GM04504 (cell line): Measurements from ENCODE around the gene CWC27.
A peak's percentile ranks its signal among the peaks of the same experiment; 100 is the strongest.
"Not testable (repeated sequence)": the region's sequence is repeated elsewhere in the genome, so short reads cannot be mapped to it uniquely, and the experiment has no call there.

Source experiments
- DNase-seq: peaks from one replicate; pipeline ENCODE4 v3.0.0-alpha.2; 2012; ENCODE audit warnings: low read depth

CWC27 gene

GRCh38 chr5:64838803-64839202 is 70.1 kb downstream of the CWC27 start:
- DNase-seq, result no peak

DNA sequence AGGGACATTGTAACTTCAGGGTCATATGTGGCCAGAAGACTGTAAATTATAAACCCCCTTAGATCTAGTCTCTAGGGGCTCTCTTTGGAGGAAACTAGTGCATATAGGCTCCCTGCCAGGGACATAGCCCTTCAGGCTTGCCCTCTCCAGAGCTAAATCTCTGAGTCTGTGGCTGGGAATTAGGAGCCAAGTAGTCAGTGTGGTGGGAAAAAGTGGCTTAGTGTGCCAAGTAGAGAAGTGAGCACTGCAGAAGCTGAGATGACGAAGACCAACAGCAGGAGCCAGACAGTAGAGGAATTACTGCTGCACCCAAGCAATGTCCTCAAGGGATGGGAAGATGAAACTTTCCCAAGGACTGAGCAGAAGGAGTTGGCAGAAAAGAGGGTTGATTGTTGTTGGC is 71.2 kb downstream of the CWC27 start:
- no peak for DNase-seq

- no peak for DNase-seq
Measured at GRCh38 chr5:64840958-64841357, 72.2 kb downstream of the CWC27 start.

DNA sequence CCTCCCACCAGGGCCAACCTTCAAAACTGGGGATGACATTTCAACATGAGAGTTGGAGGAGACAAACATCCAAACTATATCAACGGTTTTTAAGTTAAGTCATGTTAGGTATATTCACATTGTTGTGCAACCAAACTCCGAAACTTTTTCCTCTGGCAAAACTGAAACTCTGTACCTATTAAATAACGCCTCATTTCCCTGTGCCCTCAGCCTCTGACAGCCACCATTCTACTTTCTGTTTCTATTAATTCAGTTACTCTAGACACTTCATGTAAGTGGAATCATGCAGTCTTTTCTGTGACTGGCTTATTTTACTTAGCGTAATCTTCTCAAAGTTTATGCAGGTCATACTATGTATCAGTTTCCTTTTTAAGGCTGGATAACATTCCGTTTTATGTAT is 85.0 kb downstream of the CWC27 start:
- DNase-seq, result no peak

- DNase-seq, result no peak
Measured at GRCh38 chr5:64854855-64855254, 86.1 kb downstream of the CWC27 start.

DNA sequence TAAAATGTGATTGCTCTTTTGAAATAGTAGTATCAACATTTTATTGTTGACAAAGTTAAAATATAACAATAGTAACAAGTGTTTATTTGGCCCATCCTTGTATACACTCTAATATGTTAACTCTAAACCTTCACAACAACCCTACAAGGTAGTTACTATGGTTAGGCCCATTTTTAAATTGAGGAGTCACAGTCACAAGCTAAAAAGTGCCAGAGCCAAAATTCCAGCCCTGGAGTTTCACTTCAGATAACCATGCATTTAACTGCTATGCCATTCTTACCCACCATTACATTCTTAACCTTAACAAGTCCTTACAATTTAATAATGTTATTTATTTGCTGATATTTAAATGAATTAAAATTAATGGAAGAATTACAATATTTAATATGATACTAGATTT is 91.2 kb downstream of the CWC27 start:
- DNase-seq, result no peak

- no peak for DNase-seq
Measured at GRCh38 chr5:64861281-64861680, 92.6 kb downstream of the CWC27 start.

DNA sequence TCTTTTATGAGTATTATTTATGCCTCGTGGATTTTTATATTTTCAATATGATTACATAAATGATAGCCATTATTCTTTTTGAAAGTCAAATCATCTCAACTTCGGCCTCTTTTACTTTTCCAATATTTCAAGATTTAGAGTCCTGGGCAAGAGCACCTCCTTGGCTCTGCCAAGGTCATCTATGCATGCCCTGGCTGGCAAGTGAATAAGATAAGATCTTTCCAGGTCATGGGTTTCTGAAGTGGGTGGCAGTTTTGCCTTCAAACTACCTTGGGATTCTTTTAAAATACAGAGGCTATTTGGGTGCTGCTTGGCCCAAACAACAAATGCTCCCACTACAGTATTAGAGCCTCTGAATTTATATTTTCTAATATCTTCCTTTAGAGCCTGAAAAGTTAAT is 95.4 kb downstream of the CWC27 start:
- DNase-seq, result no peak

- no peak for DNase-seq
Measured at GRCh38 chr5:64865662-64866061, 96.9 kb downstream of the CWC27 start.

DNA sequence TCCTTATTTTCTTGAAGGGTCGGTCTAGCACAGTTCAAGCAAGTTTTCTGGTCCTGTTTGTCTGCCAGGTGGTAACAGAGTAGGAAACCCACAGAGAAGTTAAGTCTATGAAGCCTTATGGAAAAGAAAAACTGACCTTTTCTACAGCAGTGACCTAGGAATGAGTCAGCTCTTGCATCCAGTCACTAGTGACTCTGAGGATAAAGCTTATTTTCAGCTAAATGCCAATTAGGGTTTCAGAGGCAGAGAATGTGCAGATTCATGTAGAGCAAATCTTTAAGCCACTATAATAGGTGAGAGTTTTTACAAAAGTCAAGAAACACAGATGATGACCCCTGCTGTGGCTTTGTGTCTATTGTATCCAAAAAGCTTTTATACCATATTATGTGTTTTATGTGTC is 100.7 kb downstream of the CWC27 start:
- peak; percentile 21 for DNase-seq

GRCh38 chr5:64872044-64872443 is 103.3 kb downstream of the CWC27 start:
- DNase-seq, result no peak

DNA sequence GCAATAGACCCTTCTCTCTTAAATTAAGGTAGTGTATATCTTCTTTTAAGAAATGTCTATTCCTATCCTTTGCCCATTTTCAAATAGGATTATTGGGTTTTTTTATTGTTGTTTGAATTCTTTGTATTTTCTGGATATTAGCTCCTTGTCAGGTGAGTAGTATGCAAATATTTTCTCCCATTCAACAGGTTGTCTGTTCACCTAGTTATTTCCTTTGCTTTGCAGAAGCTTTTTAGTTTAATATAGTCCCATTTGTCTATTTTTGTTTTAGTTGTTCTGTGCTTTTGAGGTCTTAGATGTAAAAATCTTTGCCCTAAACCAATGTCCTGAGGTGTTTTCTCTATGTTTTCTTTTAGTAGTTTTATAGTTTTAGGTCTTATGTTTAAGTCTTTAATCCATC is 104.7 kb downstream of the CWC27 start:
- DNase-seq, result no peak

DNA sequence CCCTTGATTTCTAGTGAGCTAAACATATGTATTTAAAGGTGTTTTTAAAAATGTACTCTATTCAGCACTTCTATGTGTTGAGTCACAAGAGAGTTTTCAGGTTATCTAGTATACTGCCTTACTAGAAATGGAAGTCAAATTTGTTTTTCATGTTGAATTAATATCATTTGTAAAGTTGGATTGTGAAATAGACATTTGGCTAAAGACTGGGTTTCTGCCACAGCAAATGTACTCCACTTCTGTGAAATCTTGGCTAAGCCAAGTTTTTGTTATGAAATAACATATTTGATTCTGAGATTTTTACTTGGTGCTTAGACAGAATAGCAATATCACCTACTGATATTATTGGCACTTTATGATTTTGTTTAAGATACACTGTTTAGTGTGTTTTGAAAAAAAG is 106.0 kb downstream of the CWC27 start:
- no peak for DNase-seq

DNA sequence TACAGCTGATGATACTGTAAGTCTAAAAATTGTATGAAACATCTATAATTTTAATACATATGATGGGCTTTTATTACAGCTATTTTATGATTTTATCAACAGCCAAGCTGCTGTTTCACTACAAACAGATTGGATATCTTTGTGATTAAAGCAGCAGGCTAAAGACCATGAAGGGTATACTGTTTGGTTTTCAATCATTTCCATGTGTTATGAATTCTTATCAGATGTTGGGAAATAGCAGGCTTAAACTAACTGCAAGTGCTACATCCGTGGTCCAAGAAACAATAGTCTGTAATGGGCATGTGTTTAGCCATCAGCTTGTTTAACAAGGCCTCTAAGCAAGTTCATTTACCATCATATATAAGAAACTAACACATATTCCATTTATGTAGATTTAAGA is 107.5 kb downstream of the CWC27 start:
- DNase-seq, result no peak

- DNase-seq, result no peak
Measured at GRCh38 chr5:64880821-64881220, 112.1 kb downstream of the CWC27 start.

- no peak for DNase-seq
Measured at GRCh38 chr5:64883912-64884311, 115.2 kb downstream of the CWC27 start.

DNA sequence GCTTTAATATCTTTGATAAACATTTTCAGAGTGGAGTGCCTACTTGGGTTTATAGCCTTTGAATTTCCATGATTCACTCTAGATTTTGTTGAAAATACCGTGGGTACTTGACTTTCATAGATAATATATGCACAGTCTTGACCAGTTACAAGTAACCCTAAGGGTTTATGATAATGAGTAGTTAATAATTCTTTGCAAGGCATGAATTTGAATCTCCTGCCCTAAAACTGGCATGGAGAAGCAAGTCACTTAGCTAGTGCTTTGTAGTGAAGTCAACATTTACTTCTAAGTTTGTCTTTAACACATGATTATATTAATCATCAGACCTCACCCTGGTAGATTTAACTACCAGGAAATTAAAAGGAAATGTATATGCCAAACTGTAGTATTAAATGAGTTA is 115.8 kb downstream of the CWC27 start:
- DNase-seq, result no peak

DNA sequence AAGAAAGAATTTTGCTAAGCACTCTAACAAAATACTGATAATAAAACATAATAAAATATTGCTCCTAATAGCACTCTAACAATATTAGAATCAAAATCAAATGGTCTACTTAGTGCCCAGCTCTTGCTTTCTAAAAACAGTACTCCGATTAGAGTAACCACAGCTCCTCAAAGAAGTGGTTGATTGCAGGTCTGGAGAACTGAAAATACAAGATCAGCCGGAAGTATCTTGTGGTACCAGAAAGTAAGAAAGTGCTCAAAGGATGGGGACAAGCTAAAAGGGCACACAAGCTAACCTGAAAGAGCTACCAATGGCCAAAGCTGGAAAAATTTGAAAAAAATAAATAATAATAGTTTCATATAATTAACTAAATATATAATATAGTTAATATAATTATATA is 119.2 kb downstream of the CWC27 start:
- no peak for DNase-seq

GRCh38 chr5:64895748-64896147 is 127.0 kb downstream of the CWC27 start:
- no peak for DNase-seq

- no peak for DNase-seq
Measured at GRCh38 chr5:64899838-64900237, 131.1 kb downstream of the CWC27 start.

- no peak for DNase-seq
Measured at GRCh38 chr5:64900618-64901017, 131.9 kb downstream of the CWC27 start.

- not testable (repeated sequence) for DNase-seq
Measured at GRCh38 chr5:64907399-64907798, 138.7 kb downstream of the CWC27 start.

DNA sequence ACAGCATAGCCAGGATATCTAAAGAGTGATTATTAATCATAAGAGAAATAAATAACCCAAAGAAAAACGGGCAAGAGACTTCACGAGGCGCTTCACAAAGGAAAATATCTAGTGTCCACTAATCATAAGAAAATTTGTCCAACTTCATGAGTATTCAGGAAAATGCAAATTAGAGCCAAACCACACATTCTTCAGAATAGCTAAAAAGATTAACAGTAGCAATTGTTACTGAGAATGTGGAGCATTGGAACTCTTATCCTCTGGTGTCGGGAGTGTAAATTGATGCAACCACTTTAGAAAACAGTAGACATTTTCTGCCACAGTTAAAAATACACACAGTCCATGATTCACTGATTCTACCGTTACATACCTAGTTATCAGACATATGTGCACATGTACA is 145.7 kb downstream of the CWC27 start:
- DNase-seq, result no peak

DNA sequence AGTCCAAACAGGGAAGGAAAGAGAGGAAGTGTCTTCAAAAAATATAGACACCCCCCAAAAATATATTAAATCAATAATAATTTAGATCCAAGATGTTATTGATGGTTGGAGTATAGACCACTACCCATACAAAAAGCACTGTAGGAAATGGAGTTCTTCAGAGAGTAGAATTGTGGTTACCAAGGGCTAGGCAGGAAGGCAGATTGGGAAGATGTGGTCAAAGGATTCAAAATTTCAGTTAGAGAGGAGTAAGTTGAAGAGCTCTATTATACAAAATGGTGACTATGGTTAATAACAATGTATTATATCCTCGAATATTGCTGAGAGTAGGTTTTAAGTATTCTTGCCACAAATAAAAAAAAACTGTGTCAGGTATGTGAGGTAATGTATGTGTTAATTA is 149.4 kb downstream of the CWC27 start:
- DNase-seq, result no peak

DNA sequence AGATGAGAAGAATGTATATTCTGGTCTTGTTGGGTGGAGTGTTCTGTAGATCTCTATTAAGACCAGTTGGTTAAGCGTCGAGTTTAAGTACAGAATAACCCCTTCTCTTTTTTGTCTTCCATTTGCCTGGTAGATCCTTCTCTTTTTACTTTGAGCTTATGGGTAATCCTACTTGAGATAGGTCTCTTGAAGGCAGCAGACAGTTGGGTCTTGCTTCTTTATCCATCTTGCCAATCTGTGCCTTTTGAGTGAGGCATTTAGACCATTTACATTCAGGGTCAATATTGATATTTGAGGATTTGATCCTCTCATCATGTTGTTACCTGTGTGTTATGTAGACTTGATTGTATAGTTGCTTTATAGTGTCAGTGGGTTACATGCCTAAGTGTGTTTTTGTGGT is 152.7 kb downstream of the CWC27 start:
- DNase-seq, result no peak
